GM13976 (cell line): ENCODE results near the gene SUPT3H.
"Not testable (repeated sequence)": the region's sequence is repeated elsewhere in the genome, so short reads cannot be mapped to it uniquely, and the experiment has no call there.

Experiments
- DNase-seq: peaks from one replicate; pipeline ENCODE4 v3.0.0; 2012; ENCODE audit warnings: low spot score
- in situ Hi-C: fragments of 300-500 bp; cut with MboI; formaldehyde crosslinking; loops from one replicate; pipeline ENCODE4 v1.12.0; 2022; ENCODE audit warnings: low sequenced_read_pairs, mixed read lengths, inconsistent platforms; ENCODE audit not compliant: unreplicated experiment
- TF ChIP-seq, protein P1 (sequence below): IDR thresholded peaks from 2 replicates; pipeline ENCODE4 v1.5.1; 2012; ENCODE audit warnings: borderline replicate concordance, mild to moderate bottlenecking; ENCODE audit not compliant: insufficient read depth; ENCODE audit errors: extremely low read depth, missing control alignments, control extremely low read depth

SUPT3H gene

DNA sequence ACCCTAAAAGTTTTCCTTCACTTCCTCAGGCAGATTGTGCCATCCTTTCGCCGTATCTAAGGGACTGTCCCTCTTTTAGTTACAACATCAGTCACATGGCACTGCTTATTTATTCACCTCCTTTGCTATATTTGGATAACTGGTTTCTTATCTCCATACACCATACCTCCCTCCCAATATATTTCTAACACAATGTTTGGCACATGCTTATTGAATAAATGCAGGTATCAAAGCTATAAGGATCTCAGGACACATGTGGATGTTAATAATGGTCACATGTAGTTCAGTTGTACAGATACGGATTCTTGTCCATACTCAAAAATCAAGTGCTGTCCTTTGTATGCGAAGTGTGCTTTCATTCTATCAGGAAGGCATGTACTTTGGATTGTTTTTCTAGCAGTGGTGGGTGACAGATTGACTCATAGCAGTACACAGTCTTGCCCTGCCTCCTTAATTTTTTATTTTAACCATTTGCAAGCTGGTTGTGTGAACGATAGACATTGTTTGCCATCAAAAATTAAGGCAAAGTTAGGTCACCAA, 456.7 kb downstream of the SUPT3H start:
- in situ Hi-C loops: no loop called here
- TF ChIP-seq, protein P1, sequence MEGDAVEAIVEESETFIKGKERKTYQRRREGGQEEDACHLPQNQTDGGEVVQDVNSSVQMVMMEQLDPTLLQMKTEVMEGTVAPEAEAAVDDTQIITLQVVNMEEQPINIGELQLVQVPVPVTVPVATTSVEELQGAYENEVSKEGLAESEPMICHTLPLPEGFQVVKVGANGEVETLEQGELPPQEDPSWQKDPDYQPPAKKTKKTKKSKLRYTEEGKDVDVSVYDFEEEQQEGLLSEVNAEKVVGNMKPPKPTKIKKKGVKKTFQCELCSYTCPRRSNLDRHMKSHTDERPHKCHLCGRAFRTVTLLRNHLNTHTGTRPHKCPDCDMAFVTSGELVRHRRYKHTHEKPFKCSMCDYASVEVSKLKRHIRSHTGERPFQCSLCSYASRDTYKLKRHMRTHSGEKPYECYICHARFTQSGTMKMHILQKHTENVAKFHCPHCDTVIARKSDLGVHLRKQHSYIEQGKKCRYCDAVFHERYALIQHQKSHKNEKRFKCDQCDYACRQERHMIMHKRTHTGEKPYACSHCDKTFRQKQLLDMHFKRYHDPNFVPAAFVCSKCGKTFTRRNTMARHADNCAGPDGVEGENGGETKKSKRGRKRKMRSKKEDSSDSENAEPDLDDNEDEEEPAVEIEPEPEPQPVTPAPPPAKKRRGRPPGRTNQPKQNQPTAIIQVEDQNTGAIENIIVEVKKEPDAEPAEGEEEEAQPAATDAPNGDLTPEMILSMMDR: no peak
- DNase-seq: no peak

DNA sequence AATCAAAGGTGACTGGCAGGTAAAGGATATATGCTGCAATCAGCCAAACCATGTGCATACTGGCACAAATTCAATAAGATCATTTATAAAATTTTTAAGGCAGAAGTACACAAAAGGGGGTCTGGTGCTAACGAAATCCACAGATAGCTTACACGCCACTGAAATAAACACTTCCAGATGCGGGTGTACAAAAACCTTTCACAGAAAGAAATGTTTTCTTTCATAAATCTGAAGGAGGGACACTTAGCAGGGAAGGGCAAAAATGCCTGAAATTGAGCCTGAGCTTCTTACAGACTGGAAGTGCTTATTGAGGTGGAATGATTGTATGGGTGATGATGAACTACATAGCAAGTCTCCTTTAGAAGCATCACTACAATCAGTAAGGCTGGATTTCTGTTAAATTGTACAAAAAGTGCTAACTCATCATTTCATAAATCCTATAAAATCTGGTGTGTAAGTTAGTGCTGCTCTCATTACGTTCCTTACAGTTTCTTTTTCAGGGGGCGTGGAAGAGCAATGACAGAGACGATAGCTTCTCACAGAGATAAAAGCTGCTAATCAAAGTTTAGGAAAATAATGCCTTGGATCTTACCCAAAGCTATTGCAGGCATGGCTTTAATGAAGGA, 458.9 kb downstream of the SUPT3H start:
- DNase-seq: no peak
- in situ Hi-C loops: no loop called here
- TF ChIP-seq, protein P1: no peak

DNA sequence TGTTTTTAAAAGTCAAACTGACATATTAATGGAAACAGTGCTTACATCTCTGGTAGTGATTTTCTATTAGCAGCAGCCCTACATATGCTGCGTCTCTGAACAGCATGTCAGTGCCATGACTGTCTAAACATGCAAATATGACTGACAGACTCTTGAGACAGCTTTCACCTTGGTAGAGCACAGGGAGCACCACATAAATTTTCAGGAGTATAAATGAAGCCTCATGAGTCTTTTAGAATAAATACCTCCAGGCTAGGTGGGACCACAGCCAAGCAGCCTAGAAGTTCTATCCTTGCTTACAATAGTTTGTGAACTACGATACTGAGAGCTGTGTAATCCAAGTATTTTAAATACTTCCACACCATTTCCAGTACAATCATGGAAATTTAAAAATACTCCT, 460.3 kb downstream of the SUPT3H start:
- in situ Hi-C loops: no loop called here
- TF ChIP-seq, protein P1: no peak
- no peak for DNase-seq

DNA sequence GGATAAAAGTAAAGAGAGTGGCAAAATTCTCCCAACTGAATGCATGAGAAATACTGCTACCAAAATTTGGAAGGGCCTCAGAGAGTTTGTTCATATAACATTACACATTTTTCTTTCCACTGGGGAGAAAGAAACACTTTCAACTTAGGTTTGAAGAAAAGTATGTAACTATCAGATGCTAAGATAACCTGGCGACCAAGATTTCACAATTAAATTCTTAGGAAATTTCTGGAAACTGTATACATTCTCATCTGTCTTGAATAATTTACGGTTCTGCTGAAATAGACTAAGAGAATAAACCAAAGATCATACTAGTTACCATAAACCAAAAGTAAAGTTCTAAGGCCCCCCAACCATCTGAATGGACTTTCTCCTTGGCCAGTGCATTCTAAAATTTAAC, 462.6 kb downstream of the SUPT3H start:
- TF ChIP-seq, protein P1: no peak
- in situ Hi-C loops: no loop called here
- DNase-seq: no peak

DNA sequence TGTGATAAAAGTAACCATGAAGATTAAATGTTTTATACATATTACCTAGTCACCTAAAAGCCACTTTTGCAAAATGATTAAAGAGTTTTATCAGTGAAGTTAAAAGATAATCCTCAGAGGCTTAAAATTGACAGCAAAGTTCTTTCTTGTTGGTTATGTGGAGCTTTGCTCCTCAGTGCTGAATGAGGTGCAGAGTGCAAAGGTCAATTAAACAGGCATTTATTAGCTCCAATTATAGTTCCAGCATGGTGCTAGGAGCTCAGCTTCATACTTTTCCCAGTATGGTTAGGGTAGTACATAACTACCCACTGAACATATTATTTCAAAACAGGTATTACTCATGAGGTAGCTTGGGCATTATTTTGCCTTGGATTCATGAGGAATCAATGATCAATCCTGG, 463.6 kb downstream of the SUPT3H start:
- DNase-seq: no peak
- TF ChIP-seq, protein P1: no peak
- in situ Hi-C loops: no loop called here

DNA sequence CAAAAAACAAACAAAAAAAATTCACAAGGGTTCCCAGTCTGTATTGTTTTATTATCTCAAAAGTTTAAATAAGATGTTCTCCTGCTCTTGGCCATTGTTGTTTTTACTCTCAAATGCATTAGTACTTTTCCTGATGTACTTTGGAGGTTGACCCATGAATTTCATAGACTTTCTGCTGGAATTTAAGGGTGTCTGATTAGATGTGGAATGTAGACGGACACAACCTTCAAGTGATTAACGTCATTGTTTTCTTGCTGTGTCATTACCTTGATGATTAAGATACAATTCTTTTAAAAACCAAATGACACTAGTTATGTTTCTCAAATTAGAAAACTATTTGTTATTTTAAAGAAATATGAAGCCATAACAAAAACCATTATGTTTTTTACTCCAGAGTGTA, 471.0 kb downstream of the SUPT3H start:
- no peak for DNase-seq
- in situ Hi-C loops: no loop called here
- TF ChIP-seq, protein P1: no peak

DNA sequence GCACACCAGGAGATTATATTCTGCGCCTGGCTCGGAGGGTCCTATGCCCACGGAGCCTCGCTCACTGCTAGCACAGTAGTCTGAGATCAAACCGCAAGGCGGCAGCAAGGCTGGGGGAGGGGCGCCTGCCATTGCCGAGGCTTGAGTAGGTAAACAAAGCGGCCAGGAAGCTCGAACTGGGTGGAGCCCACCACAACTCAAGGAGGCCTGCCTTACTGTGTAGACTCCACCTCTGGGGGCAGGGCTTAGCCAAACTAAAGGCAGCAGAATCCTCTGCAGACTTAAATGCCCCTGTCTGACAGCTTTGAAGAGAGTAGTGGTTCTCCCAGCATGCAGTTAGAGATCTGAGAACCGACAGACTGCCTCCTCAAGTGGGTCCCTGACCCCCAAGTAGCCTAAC, 477.4 kb downstream of the SUPT3H start:
- DNase-seq, in situ Hi-C loops: not testable (repeated sequence)
